B cell (primary cell): Measurements from ENCODE around the gene LRCOL1. TPM values are rescaled to one million over a fixed set of nuclear protein-coding genes. Genes with fewer than 3 reads are reported as not detected.

Source experiments
- ATAC-seq: fragments of 200-7000 bp; cut with Tn5 transposase; one replicate; pipeline ENCODE4 v1.10.0; 2021; ENCODE audit warnings: low read depth, mild to moderate bottlenecking, moderate number of reproducible peaks, moderate library complexity
- CTCF ChIA-PET: fragments of 350-600 bp; sonication (Branson Sonifier 250); formaldehyde crosslinking; loops from one replicate; lab custom pipeline; 2021; ENCODE audit warnings: antibody characterized with exemption, inconsistent platforms; lab: Charles Lee
- POLR2A ChIA-PET: fragments of 350-600 bp; sonication (Branson Sonifier 250); formaldehyde crosslinking; loops from one replicate; lab custom pipeline; 2021; ENCODE audit warnings: antibody characterized with exemption; lab: Charles Lee
- DNase-seq: peaks from one replicate; pipeline ENCODE4 v3.0.0; 2013
- H2AFZ ChIP-seq: 2 replicates; pipeline ENCODE4 v1.6.1; 2012; ENCODE audit warnings: mild to moderate bottlenecking, low read depth, low read length; ENCODE audit not compliant: insufficient read depth, poor library complexity, severe bottlenecking
- H3K27ac ChIP-seq, 2 donors: 1 replicate in 1 of 2; 2 replicates in 1 of 2; pipeline ENCODE4 v1.5.1; 2012 to 2013; ENCODE audit warnings: low read length in 2 of 2, mild to moderate bottlenecking in 2 of 2, moderate library complexity in 1 of 2
- H3K27me3 ChIP-seq, 4 experiments: fragments of 200-600 bp in 1 of 4; sonication (generic) in 1 of 4; replicated peaks in 1 of 4; 1 replicate in 2 of 4; 2 replicates in 2 of 4; pipeline versions ENCODE4 v1.6.1 to v1.7.0; 2013 to 2016; ENCODE audit warnings: low read length in 3 of 4, mild to moderate bottlenecking in 2 of 4, mixed read lengths in 1 of 4, moderate library complexity in 1 of 4; ENCODE audit not compliant: insufficient read depth in 4 of 4, control insufficient read depth in 3 of 4; ENCODE audit errors: control extremely low read depth in 1 of 4
- H3K36me3 ChIP-seq, 2 experiments: replicated peaks in 1 of 2; 1 replicate in 1 of 2; 2 replicates in 1 of 2; pipeline versions ENCODE4 v1.6.1 to v1.7.1; 2013; ENCODE audit warnings: low read length in 1 of 2; ENCODE audit not compliant: insufficient read depth in 2 of 2, control insufficient read depth in 1 of 2; ENCODE audit errors: control extremely low read depth in 1 of 2, extremely low read depth in 1 of 2
- H3K4me1 ChIP-seq, 2 donors: fragments of 200-600 bp in 1 of 2; sonication (generic) in 1 of 2; 1 replicate in 1 of 2; 2 replicates in 1 of 2; pipeline versions ENCODE4 v1.5.1 to v1.6.1; 2013 to 2017; ENCODE audit warnings: low read length in 2 of 2; ENCODE audit not compliant: control insufficient read depth in 2 of 2, insufficient read depth in 2 of 2
- H3K4me2 ChIP-seq: replicated peaks from 2 replicates; pipeline ENCODE3; 2012; ENCODE audit warnings: mild to moderate bottlenecking, low read depth, low read length; ENCODE audit not compliant: poor library complexity, severe bottlenecking
- H3K4me3 ChIP-seq, 5 experiments: fragments of 200-600 bp in 1 of 5; sonication (generic) in 1 of 5; 1 replicate in 3 of 5; 2 replicates in 2 of 5; pipeline versions ENCODE4 v1.5.1 to v1.7.0; 2011 to 2016; ENCODE audit warnings: low read length in 4 of 5, mild to moderate bottlenecking in 4 of 5, low read depth in 2 of 5, control low read depth in 1 of 5, moderate library complexity in 1 of 5; ENCODE audit not compliant: insufficient read depth in 1 of 5; ENCODE audit errors: control extremely low read depth in 1 of 5, extremely low read depth in 1 of 5
- H3K79me2 ChIP-seq: fragments of 200-600 bp; sonication (generic); one replicate; pipeline ENCODE4 v1.6.0; 2016; ENCODE audit warnings: low read length; ENCODE audit not compliant: control insufficient read depth, insufficient read depth
- H3K9ac ChIP-seq: fragments of 200-600 bp; sonication (generic); 2 replicates; pipeline ENCODE4 v1.6.1; 2017; ENCODE audit warnings: mild to moderate bottlenecking, low read length, moderate library complexity
- H3K9me3 ChIP-seq, 3 donors: one replicate each; pipeline versions ENCODE4 v1.6.1 to v1.7.1; 2013; ENCODE audit warnings: low read length in 2 of 3; ENCODE audit not compliant: control insufficient read depth in 2 of 3, insufficient read depth in 1 of 3; ENCODE audit errors: control extremely low read depth in 1 of 3
- H4K20me1 ChIP-seq: 2 replicates; pipeline ENCODE4 v1.6.0; 2012; ENCODE audit warnings: mild to moderate bottlenecking, low read length; ENCODE audit not compliant: insufficient read depth, control insufficient read depth, poor library complexity, severe bottlenecking
- H3K27ac Mint-ChIP-seq: one replicate; pipeline ENCODE4 v1.8.0; 2021; ENCODE audit warnings: mixed read lengths
- H3K27me3 Mint-ChIP-seq: one replicate; pipeline ENCODE4 v1.8.0; 2021; ENCODE audit warnings: mixed read lengths
- H3K4me1 Mint-ChIP-seq: one replicate; pipeline ENCODE4 v1.8.0; 2021; ENCODE audit warnings: mixed read lengths
- H3K4me3 Mint-ChIP-seq: one replicate; pipeline ENCODE4 v1.8.0; 2021; ENCODE audit warnings: mixed read lengths
- H3K9me3 Mint-ChIP-seq: one replicate; pipeline ENCODE4 v1.8.0; 2022; ENCODE audit warnings: mixed read lengths; ENCODE audit not compliant: insufficient read depth
- WGBS: methylation state at CpG from one replicate; pipeline ENCODE4 v1.1.5; 2013; ENCODE audit warnings: missing lambda C conversion rate; ENCODE audit not compliant: insufficient coverage; 5-methylcytosine and 5-hydroxymethylcytosine counted together
- intact Hi-C: fragments of 100-400 bp; cut with micrococcal nuclease; formaldehyde crosslinking; loops from one replicate; pipeline ENCODE4 v1.10.0; 2022
- polyA plus RNA-seq: library from polyadenylated mRNA; depleted of rRNA; stranded (reverse); fragments of >200 nt; gene quantifications from 2 replicates; pipeline ENCODE4 v1.2.3, GENCODE V29; 2012
- total RNA-seq, 2 donors: library from RNA; stranded (reverse); fragments of 120-200 nt in 1 of 2; gene quantifications; 1 replicate in 1 of 2; 2 replicates in 1 of 2; pipeline versions ENCODE4 v1.2.3 to v1.2.4, GENCODE V29; 2013 to 2022
- TF ChIP-seq, protein P1 (sequence below): fragments of 200-600 bp; IDR thresholded peaks from one replicate; pipeline ENCODE4 v1.8.0; 2022; ENCODE audit warnings: antibody characterized with exemption, mild to moderate bottlenecking

Gene LRCOL1
- total and polyA plus RNA-seq, 2 donors (not counting 1 experiment from before 2014, with no cell fraction given), result not detected

GRCh38 chr12:132620899-132621656, 10.7 kb upstream of the LRCOL1 start:
- POLR2A ChIA-PET, result no interaction called here

More at GRCh38 chr12:132620899-132621656, 10.7 kb upstream of the LRCOL1 start:
- Mint-ChIP-seq H3K27me3 (peaks cover 15% of the 10 kb centered on the region), H3K27ac (no peak overlapping the region), H3K9me3 (no peaks in the 10 kb centered on the region), H3K4me1 (peaks cover 6% of the 10 kb centered on the region), H3K4me3 (no peak overlapping the region)
- no peak for ATAC-seq
- Histone ChIP-seq H3K79me2 (no peaks in the 10 kb centered on the region), H3K9ac (no peak overlapping the region), H3K4me3 (no peak overlapping the region), H3K36me3 (peaks cover 0 to 3% of the 10 kb centered on the region in 2 experiments), H3K4me2 (no peak overlapping the region), H3K9me3 (peaks cover 5 to 21% (median 15%) of the 10 kb centered on the region in 3 donors), H3K27ac (no peak overlapping the region), H3K4me1 (peaks cover 0 to 6% of the 10 kb centered on the region in 2 donors), H4K20me1 (no peaks in the 10 kb centered on the region), H2AFZ (no peak overlapping the region), H3K27me3 (peaks cover 0 to 28% (median 18%) of the 10 kb centered on the region in 4 experiments)
- WGBS, result 80% methylated on average over 26 of the region's 28 CpGs
- TF ChIP-seq, protein P1, sequence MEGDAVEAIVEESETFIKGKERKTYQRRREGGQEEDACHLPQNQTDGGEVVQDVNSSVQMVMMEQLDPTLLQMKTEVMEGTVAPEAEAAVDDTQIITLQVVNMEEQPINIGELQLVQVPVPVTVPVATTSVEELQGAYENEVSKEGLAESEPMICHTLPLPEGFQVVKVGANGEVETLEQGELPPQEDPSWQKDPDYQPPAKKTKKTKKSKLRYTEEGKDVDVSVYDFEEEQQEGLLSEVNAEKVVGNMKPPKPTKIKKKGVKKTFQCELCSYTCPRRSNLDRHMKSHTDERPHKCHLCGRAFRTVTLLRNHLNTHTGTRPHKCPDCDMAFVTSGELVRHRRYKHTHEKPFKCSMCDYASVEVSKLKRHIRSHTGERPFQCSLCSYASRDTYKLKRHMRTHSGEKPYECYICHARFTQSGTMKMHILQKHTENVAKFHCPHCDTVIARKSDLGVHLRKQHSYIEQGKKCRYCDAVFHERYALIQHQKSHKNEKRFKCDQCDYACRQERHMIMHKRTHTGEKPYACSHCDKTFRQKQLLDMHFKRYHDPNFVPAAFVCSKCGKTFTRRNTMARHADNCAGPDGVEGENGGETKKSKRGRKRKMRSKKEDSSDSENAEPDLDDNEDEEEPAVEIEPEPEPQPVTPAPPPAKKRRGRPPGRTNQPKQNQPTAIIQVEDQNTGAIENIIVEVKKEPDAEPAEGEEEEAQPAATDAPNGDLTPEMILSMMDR, result no peak
- no peak for DNase-seq
- CTCF ChIA-PET, result no interaction called here
- intact Hi-C loops, result no loop called here
